HCT116 (cell line): ENCODE results near the gene A4GNT. TPM values are rescaled to one million over a fixed set of nuclear protein-coding genes. Genes with fewer than 3 reads are reported as not detected.
"Not testable (repeated sequence)": the region's sequence is repeated elsewhere in the genome, so short reads cannot be mapped to it uniquely, and the experiment has no call there.

Experiments
- ATAC-seq: fragments of 200-7000 bp; cut with Tn5 transposase; 2 replicates; pipeline ENCODE4 v1.9.1; 2020; ENCODE audit warnings: mild to moderate bottlenecking, moderate library complexity
- BruUV-seq: library from RNA; stranded (reverse); fragments of 400-500 nt; replicated peaks from 2 replicates; lab custom pipeline; 2021; lab: Mats Ljungman, UMichigan
- CTCF ChIA-PET: fragments of 300-600 bp; sonication (Branson Sonifier 250); formaldehyde crosslinking; loops from one replicate; lab custom pipeline; 2021; ENCODE audit warnings: antibody characterized with exemption; lab: Charles Lee
- POLR2A ChIA-PET: fragments of 300-600, 350-600 bp; sonication (Branson Sonifier 250); formaldehyde crosslinking; loops from one replicate; lab custom pipeline; 2021; ENCODE audit warnings: antibody characterized with exemption; lab: Charles Lee
- RAD21 ChIA-PET, 2 experiments: fragments of 300-600 bp; sonication (Branson Sonifier 250); formaldehyde crosslinking; loops; one replicate each; lab custom pipeline; 2023; ENCODE audit warnings: low total read pairs in 2 of 2; ENCODE audit not compliant: uncharacterized antibody in 2 of 2, unreplicated experiment in 2 of 2, low non-redundant PET in 1 of 2; lab: Charles Lee
- DNase-seq: peaks from one replicate; pipeline ENCODE4 v3.0.0-alpha.2; 2010; ENCODE audit warnings: low read depth, low spot score
- H2AFZ ChIP-seq: fragments of 200-600 bp; shearing (Covaris generic), sonication (generic); 2 replicates; pipeline ENCODE4 v1.6.1; 2017; ENCODE audit warnings: low read depth, mixed run types, mixed read lengths, antibody characterized with exemption, low read length; ENCODE audit not compliant: poor library complexity, severe bottlenecking
- H3K27ac ChIP-seq: 2 replicates; pipeline ENCODE4 v1.5.1; 2012; ENCODE audit warnings: low read depth, low read length
- H3K27me3 ChIP-seq: fragments of 200-600 bp; sonication (generic); 2 replicates; pipeline ENCODE4 v1.6.1; 2016; ENCODE audit warnings: mixed run types, low read length, mixed read lengths; ENCODE audit not compliant: insufficient read depth
- H3K36me3 ChIP-seq, 2 experiments: fragments of 200-500 bp in 1 of 2; fragments of 200-600 bp in 1 of 2; sonication (Bioruptor generic) in 1 of 2; sonication (generic) in 1 of 2; 2 replicates each; pipeline versions ENCODE4 v1.5.1 to v1.6.1; 2014 to 2016; ENCODE audit warnings: low read length in 2 of 2, inconsistent platforms in 1 of 2, mixed read lengths in 1 of 2, mixed run types in 1 of 2; ENCODE audit not compliant: insufficient read depth in 2 of 2, control insufficient read depth in 1 of 2
- H3K4me1 ChIP-seq, 2 experiments: fragments of 200-600 bp in 1 of 2; sonication (generic) in 1 of 2; 2 replicates each; pipeline versions ENCODE4 v1.5.1 to v1.6.1; 2012 to 2017; ENCODE audit warnings: low read length in 2 of 2, inconsistent platforms in 1 of 2, mild to moderate bottlenecking in 1 of 2, mixed read lengths in 1 of 2, mixed run types in 1 of 2, moderate library complexity in 1 of 2; ENCODE audit not compliant: insufficient read depth in 2 of 2, control insufficient read depth in 1 of 2
- H3K4me2 ChIP-seq: fragments of 200-600 bp; sonication (generic); 2 replicates; pipeline ENCODE4 v1.6.1; 2017; ENCODE audit warnings: mixed run types, low read length, mixed read lengths
- H3K4me3 ChIP-seq, 2 experiments: fragments of 200-600 bp in 1 of 2; sonication (generic) in 1 of 2; replicated peaks in 1 of 2; 2 replicates each; pipeline ENCODE4 v1.5.1; 2011 to 2016; ENCODE audit warnings: low read length in 2 of 2, control low read depth in 1 of 2, low read depth in 1 of 2, mild to moderate bottlenecking in 1 of 2, mixed read lengths in 1 of 2, mixed run types in 1 of 2
- H3K79me2 ChIP-seq: fragments of 200-600 bp; sonication (generic); 2 replicates; pipeline ENCODE4 v1.6.1; 2017; ENCODE audit warnings: mild to moderate bottlenecking, mixed run types, low read length, moderate library complexity, mixed read lengths; ENCODE audit not compliant: insufficient read depth
- H3K9ac ChIP-seq: fragments of 200-600 bp; sonication (generic); 2 replicates; pipeline ENCODE4 v1.6.1; 2016; ENCODE audit warnings: low read length, mixed read lengths
- H3K9me2 ChIP-seq: fragments of 200-600 bp; sonication (generic), shearing (Covaris generic); 2 replicates; pipeline ENCODE4 v1.6.1; 2017; ENCODE audit warnings: mixed run types, mild to moderate bottlenecking, moderate library complexity; ENCODE audit not compliant: insufficient read depth
- H3K9me3 ChIP-seq, 2 experiments: fragments of 200-500 bp in 1 of 2; fragments of 200-600 bp in 1 of 2; sonication (Bioruptor generic) in 1 of 2; sonication (generic) in 1 of 2; 2 replicates each; pipeline ENCODE4 v1.6.1; 2014 to 2017; ENCODE audit warnings: low read length in 2 of 2, mixed read lengths in 2 of 2, inconsistent platforms in 1 of 2, low read depth in 1 of 2, mild to moderate bottlenecking in 1 of 2, mixed run types in 1 of 2, moderate library complexity in 1 of 2; ENCODE audit not compliant: control insufficient read depth in 1 of 2, insufficient read depth in 1 of 2
- H4K20me1 ChIP-seq: fragments of 200-600 bp; sonication (generic), shearing (Covaris generic); 2 replicates; pipeline ENCODE4 v1.6.1; 2017; ENCODE audit warnings: mixed run types, mild to moderate bottlenecking, moderate library complexity; ENCODE audit not compliant: insufficient read depth
- CBX3 ChIP-seq: IDR thresholded peaks from 2 replicates; pipeline ENCODE4 v1.6.1; 2012; ENCODE audit warnings: low read depth
- CEBPB ChIP-seq: IDR thresholded peaks from 2 replicates; pipeline ENCODE4 v1.6.1; 2012; ENCODE audit warnings: low read depth
- EZH2 ChIP-seq: fragments of 200-600 bp; sonication (generic); IDR thresholded peaks from 2 replicates; pipeline ENCODE4 v1.6.1; 2017; ENCODE audit warnings: antibody characterized with exemption, mixed run types
- EZH2phosphoT487 ChIP-seq: fragments of 200-600 bp; IDR thresholded peaks from 2 replicates; pipeline ENCODE4 v1.6.1; 2018; ENCODE audit warnings: antibody characterized with exemption, borderline replicate concordance
- FOSL1 ChIP-seq: IDR thresholded peaks from 2 replicates; pipeline ENCODE4 v1.6.1; 2012; ENCODE audit warnings: low read depth
- JUND ChIP-seq: IDR thresholded peaks from 2 replicates; pipeline ENCODE4 v1.6.1; 2012
- POLR2A ChIP-seq: IDR thresholded peaks from 2 replicates; pipeline ENCODE4 v1.7.0; 2011; ENCODE audit warnings: borderline replicate concordance; ENCODE audit not compliant: insufficient read depth, insufficient read length; ENCODE audit errors: extremely low read depth
- RAD21 ChIP-seq: IDR thresholded peaks from 2 replicates; pipeline ENCODE4 v1.6.1; 2012; ENCODE audit warnings: low read depth, mild to moderate bottlenecking
- SP1 ChIP-seq: IDR thresholded peaks from 2 replicates; pipeline ENCODE4 v1.6.1; 2012; ENCODE audit warnings: low read depth
- SRF ChIP-seq: IDR thresholded peaks from 2 replicates; pipeline ENCODE4 v1.6.1; 2012; ENCODE audit warnings: low read depth
- YY1 ChIP-seq: IDR thresholded peaks from 2 replicates; pipeline ENCODE4 v1.6.1; 2011; ENCODE audit warnings: low read length, low read depth, moderate library complexity, mild to moderate bottlenecking; ENCODE audit not compliant: insufficient replicate concordance; ENCODE audit errors: extremely low read depth
- ZFX ChIP-seq: fragments of 450-650 bp; IDR thresholded peaks from 2 replicates; pipeline ENCODE4 v1.6.1; 2017
- intact Hi-C: fragments of 100-400 bp; cut with micrococcal nuclease; formaldehyde crosslinking; loops from 2 replicates; pipeline ENCODE4 v1.10.0; 2022
- total RNA-seq: library from RNA; stranded (reverse); gene quantifications from one replicate; pipeline ENCODE4 v1.2.1, GENCODE V29; 2021; ENCODE audit not compliant: unreplicated experiment
- TF ChIP-seq, protein P1 (sequence below): IDR thresholded peaks from 2 replicates; pipeline ENCODE4 v1.6.1; 2012; ENCODE audit warnings: low read depth
- TF ChIP-seq, protein P2 (sequence below), 3 experiments: fragments of 200-600 bp in 1 of 3; sonication (generic) in 1 of 3; IDR thresholded peaks in 2 of 3; conservative IDR thresholded peaks in 1 of 3; 2 replicates each; pipeline ENCODE4 v1.5.1; 2012 to 2017; ENCODE audit warnings: low read depth in 2 of 3, low read length in 2 of 3, antibody characterized with exemption in 1 of 3, borderline replicate concordance in 1 of 3, control low read depth in 1 of 3, mild to moderate bottlenecking in 1 of 3, mixed read lengths in 1 of 3, mixed run types in 1 of 3, moderate library complexity in 1 of 3; ENCODE audit not compliant: insufficient read depth in 1 of 3
- TF ChIP-seq, protein P3 (sequence below): IDR thresholded peaks from 2 replicates; pipeline ENCODE4 v1.6.1; 2011; ENCODE audit warnings: mild to moderate bottlenecking, low read length, moderate library complexity; ENCODE audit not compliant: insufficient replicate concordance; ENCODE audit errors: extremely low read depth

The A4GNT gene
- total RNA-seq, 1 experiment from 2014 or later = not detected

- Histone ChIP-seq H3K36me3 (no peaks in the 10 kb centered on the region), H3K79me2 (no peaks in the 10 kb centered on the region), H3K9ac (no peak overlapping the region), H3K9me2 (no peaks in the 10 kb centered on the region), H3K9me3 (no peaks in the 10 kb centered on the region), H3K4me1 (no peaks in the 10 kb centered on the region), H3K27ac (no peak overlapping the region), H4K20me1 (no peaks in the 10 kb centered on the region), H3K4me2 (no peak overlapping the region), H3K27me3 (no peaks in the 10 kb centered on the region), H2AFZ (no peak overlapping the region), H3K4me3 (no peak overlapping the region)
- RAD21 ChIA-PET = no interaction called here
- DNase-seq (no peak), ATAC-seq (no peak)
- intact Hi-C loops = no loop called here
- POLR2A ChIA-PET = no interaction called here
- no TSS peak for BruUV-seq
- no peak for TF ChIP-seq CBX3
- peak; percentile 38; the same call in 1 of the 2 replicates for TF ChIP-seq RAD21
- TF ChIP-seq, protein P1, sequence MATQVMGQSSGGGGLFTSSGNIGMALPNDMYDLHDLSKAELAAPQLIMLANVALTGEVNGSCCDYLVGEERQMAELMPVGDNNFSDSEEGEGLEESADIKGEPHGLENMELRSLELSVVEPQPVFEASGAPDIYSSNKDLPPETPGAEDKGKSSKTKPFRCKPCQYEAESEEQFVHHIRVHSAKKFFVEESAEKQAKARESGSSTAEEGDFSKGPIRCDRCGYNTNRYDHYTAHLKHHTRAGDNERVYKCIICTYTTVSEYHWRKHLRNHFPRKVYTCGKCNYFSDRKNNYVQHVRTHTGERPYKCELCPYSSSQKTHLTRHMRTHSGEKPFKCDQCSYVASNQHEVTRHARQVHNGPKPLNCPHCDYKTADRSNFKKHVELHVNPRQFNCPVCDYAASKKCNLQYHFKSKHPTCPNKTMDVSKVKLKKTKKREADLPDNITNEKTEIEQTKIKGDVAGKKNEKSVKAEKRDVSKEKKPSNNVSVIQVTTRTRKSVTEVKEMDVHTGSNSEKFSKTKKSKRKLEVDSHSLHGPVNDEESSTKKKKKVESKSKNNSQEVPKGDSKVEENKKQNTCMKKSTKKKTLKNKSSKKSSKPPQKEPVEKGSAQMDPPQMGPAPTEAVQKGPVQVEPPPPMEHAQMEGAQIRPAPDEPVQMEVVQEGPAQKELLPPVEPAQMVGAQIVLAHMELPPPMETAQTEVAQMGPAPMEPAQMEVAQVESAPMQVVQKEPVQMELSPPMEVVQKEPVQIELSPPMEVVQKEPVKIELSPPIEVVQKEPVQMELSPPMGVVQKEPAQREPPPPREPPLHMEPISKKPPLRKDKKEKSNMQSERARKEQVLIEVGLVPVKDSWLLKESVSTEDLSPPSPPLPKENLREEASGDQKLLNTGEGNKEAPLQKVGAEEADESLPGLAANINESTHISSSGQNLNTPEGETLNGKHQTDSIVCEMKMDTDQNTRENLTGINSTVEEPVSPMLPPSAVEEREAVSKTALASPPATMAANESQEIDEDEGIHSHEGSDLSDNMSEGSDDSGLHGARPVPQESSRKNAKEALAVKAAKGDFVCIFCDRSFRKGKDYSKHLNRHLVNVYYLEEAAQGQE = no peak
- no peak for TF ChIP-seq CEBPB
- TF ChIP-seq SP1 = no peak
- TF ChIP-seq EZH2phosphoT487 = no peak
- TF ChIP-seq SRF = no peak
- no peak for TF ChIP-seq EZH2
- TF ChIP-seq YY1 = no peak
- no peak for TF ChIP-seq FOSL1
- no peak for TF ChIP-seq JUND
- no peak for TF ChIP-seq POLR2A
- no peak for TF ChIP-seq ZFX
- TF ChIP-seq, protein P2, sequence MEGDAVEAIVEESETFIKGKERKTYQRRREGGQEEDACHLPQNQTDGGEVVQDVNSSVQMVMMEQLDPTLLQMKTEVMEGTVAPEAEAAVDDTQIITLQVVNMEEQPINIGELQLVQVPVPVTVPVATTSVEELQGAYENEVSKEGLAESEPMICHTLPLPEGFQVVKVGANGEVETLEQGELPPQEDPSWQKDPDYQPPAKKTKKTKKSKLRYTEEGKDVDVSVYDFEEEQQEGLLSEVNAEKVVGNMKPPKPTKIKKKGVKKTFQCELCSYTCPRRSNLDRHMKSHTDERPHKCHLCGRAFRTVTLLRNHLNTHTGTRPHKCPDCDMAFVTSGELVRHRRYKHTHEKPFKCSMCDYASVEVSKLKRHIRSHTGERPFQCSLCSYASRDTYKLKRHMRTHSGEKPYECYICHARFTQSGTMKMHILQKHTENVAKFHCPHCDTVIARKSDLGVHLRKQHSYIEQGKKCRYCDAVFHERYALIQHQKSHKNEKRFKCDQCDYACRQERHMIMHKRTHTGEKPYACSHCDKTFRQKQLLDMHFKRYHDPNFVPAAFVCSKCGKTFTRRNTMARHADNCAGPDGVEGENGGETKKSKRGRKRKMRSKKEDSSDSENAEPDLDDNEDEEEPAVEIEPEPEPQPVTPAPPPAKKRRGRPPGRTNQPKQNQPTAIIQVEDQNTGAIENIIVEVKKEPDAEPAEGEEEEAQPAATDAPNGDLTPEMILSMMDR (IDR thresholded peaks at IDR 0.05 in 2 of 3, conservative IDR thresholded peaks at IDR 0.05 in 1 of 3; ENCODE audit: borderline replicate concordance in 1 of 3, insufficient read depth in 1 of 3, low read depth in 2 of 3, low read length in 2 of 3) = 0 out of 6 replicates have a peak, but pooled peaks of 1 of the 3 experiments have one; percentile 15
- TF ChIP-seq, protein P3, sequence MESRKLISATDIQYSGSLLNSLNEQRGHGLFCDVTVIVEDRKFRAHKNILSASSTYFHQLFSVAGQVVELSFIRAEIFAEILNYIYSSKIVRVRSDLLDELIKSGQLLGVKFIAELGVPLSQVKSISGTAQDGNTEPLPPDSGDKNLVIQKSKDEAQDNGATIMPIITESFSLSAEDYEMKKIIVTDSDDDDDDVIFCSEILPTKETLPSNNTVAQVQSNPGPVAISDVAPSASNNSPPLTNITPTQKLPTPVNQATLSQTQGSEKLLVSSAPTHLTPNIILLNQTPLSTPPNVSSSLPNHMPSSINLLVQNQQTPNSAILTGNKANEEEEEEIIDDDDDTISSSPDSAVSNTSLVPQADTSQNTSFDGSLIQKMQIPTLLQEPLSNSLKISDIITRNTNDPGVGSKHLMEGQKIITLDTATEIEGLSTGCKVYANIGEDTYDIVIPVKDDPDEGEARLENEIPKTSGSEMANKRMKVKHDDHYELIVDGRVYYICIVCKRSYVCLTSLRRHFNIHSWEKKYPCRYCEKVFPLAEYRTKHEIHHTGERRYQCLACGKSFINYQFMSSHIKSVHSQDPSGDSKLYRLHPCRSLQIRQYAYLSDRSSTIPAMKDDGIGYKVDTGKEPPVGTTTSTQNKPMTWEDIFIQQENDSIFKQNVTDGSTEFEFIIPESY = no peak
- CTCF ChIA-PET = interaction anchor here (1.0 kb wide), 1 partner anchor 51 kb away, joined by 3 read pairs; no protein-coding TSS in a partner anchor
These were observed 16.3 kb upstream of the A4GNT start for GRCh38 chr3:138148503-138148902.

DNA sequence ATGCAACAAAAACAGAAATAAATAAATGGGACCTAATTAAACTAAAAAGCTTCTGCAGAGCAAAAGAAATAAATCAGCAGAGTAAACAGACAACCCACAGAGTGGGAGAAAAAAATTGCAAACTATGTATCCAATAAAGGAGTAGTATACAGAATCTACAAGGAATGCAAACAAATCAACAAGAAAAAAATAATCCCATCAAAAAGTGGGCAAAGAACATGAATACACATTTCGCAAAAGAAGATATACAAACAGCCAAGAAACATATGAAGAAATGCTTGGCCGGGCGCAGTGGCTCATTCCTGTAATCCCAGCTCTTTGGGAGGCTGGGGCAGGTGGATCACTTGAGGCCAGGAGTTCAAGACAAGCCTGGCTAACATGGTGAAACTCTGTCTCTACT is 10.0 kb upstream of the A4GNT start:
- BruUV-seq, POLR2A ChIA-PET, H3K79me2 ChIP-seq, CTCF ChIA-PET, H3K27me3 ChIP-seq, H3K9me3 ChIP-seq, intact Hi-C loops, H3K9me2 ChIP-seq, DNase-seq, H4K20me1 ChIP-seq, H3K4me3 ChIP-seq, ATAC-seq, H2AFZ ChIP-seq, H3K4me1 ChIP-seq, RAD21 ChIA-PET, H3K4me2 ChIP-seq, H3K36me3 ChIP-seq, H3K27ac ChIP-seq, H3K9ac ChIP-seq: not testable (repeated sequence)
